Measurements from ENCODE around the gene OTOR. TPM values are rescaled to one million over a fixed set of nuclear protein-coding genes. Genes with fewer than 3 reads are reported as not detected.

OTOR gene
- total and polyA plus RNA-seq, 2 donors (not counting 1 experiment from before 2014, with no cell fraction given): not detected

DNA sequence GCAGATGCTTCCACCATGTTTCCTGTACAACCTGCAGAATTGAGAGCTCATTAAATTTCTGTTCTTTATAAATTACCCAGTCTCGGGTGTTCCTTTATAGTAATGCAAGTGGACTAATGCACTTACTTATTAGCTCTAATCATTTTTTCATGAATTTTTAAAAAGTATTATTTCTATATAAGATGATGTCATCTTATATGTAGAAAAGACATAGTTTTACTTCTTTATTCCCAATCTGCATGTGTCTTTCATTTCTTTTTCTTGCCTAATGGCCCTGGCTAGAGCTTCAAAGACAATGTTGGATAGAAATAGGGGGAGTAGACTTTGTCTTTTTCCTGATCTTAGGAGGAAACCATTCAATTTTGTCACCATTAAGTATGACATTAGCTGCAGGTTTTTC, 27.8 kb downstream of the OTOR start:
- TF ChIP-seq EZH2 (IDR thresholded peaks at IDR 0.05; ENCODE audit: low read length, missing control alignments) (no peak), CTCF (conservative IDR thresholded peaks at IDR 0.05 in 1 of 2, IDR thresholded peaks at IDR 0.05 in 1 of 2; ENCODE audit: low read depth in 1 of 2, low read length in 2 of 2) (no peak)
- no peaks in the 10 kb centered on the region for H4K20me1 ChIP-seq (ENCODE audit: control insufficient read depth, extremely low read depth, insufficient read depth, low read length)
- no peaks in the 10 kb centered on the region for H3K9me3 ChIP-seq (ENCODE audit: control insufficient read depth, insufficient read depth, low read depth, low read length)
- no peak for DNase-seq (ENCODE audit: low read depth in 2 of 2)
- no peak overlapping the region for H3K4me3 ChIP-seq (replicated peaks in 1 of 4; ENCODE audit: control extremely low read depth in 1 of 4, insufficient read depth in 1 of 4, low read depth in 3 of 4, low read length in 4 of 4)
- no peaks in the 10 kb centered on the region for H3K4me1 ChIP-seq (ENCODE audit: control insufficient read depth, extremely low read depth, insufficient read depth, low read length)
- no peak overlapping the region for H3K27ac ChIP-seq (ENCODE audit: insufficient read depth, low read length)
- no peaks in the 10 kb centered on the region for H3K79me2 ChIP-seq (ENCODE audit: control insufficient read depth, insufficient read depth, low read length)
- no peaks in the 10 kb centered on the region for H3K27me3 ChIP-seq (ENCODE audit: control insufficient read depth, insufficient read depth, low read length)
- H2AFZ ChIP-seq (ENCODE audit: low read length): no peak overlapping the region
- H3K4me2 ChIP-seq (ENCODE audit: extremely low read depth, insufficient read depth, low read length): no peak overlapping the region
- no peaks in the 10 kb centered on the region for H3K36me3 ChIP-seq (ENCODE audit: control insufficient read depth, insufficient read depth, low read length)
- H3K9ac ChIP-seq (ENCODE audit: insufficient read depth, low read length): no peak overlapping the region

DNA sequence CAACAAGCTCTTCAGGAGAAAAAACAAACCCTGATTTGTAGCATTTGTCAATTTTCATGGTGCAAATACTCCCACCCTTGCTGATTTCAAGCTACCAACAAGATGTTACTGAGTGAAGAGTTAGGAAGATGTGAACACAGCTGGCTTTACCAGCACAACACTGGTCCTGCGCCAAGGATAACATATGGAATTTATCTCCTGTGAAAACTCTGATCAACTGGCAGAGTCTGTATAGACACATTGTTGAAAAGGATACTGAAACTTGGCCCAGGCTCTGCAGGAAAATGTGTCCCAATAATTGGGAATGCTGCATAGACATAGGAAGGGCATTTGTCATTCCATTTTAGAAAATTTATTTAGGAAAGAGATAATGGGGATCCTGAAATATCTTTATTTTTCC, 29.0 kb downstream of the OTOR start:
- Histone ChIP-seq H3K79me2 (ENCODE audit: control insufficient read depth, insufficient read depth, low read length) (no peaks in the 10 kb centered on the region), H3K9ac (ENCODE audit: insufficient read depth, low read length) (no peak overlapping the region), H2AFZ (ENCODE audit: low read length) (no peak overlapping the region), H3K27ac (ENCODE audit: insufficient read depth, low read length) (no peak overlapping the region), H3K36me3 (ENCODE audit: control insufficient read depth, insufficient read depth, low read length) (no peaks in the 10 kb centered on the region), H3K4me3 (replicated peaks in 1 of 4; ENCODE audit: control extremely low read depth in 1 of 4, insufficient read depth in 1 of 4, low read depth in 3 of 4, low read length in 4 of 4) (no peak overlapping the region), H3K27me3 (ENCODE audit: control insufficient read depth, insufficient read depth, low read length) (no peaks in the 10 kb centered on the region), H4K20me1 (ENCODE audit: control insufficient read depth, extremely low read depth, insufficient read depth, low read length) (no peaks in the 10 kb centered on the region), H3K4me2 (ENCODE audit: extremely low read depth, insufficient read depth, low read length) (no peak overlapping the region), H3K4me1 (ENCODE audit: control insufficient read depth, extremely low read depth, insufficient read depth, low read length) (no peaks in the 10 kb centered on the region), H3K9me3 (ENCODE audit: control insufficient read depth, insufficient read depth, low read depth, low read length) (no peaks in the 10 kb centered on the region)
- DNase-seq (ENCODE audit: low read depth in 2 of 2): no peak
- no peak for TF ChIP-seq CTCF (conservative IDR thresholded peaks at IDR 0.05 in 1 of 2, IDR thresholded peaks at IDR 0.05 in 1 of 2; ENCODE audit: low read depth in 1 of 2, low read length in 2 of 2)
- TF ChIP-seq EZH2 (IDR thresholded peaks at IDR 0.05; ENCODE audit: low read length, missing control alignments): no peak

DNA sequence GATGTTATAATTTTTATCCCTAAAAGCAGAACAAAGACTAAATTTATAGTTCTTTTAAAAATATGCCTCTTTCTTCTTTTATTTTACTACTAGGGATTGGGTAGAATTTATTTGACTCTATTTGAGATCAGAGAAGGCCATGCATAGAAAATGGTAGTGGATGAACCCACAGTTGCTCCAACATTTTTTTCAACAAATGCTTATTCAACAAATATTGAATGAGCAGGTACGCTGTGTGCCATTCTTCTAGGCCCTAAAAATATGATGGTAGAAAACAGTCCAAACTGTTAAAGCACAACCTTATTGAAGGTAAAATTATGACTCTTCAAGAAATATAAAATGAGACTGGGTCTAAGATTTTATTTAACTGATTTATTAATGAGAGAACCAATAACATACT, 30.0 kb downstream of the OTOR start:
- H4K20me1 ChIP-seq (ENCODE audit: control insufficient read depth, extremely low read depth, insufficient read depth, low read length): no peaks in the 10 kb centered on the region
- H3K27me3 ChIP-seq (ENCODE audit: control insufficient read depth, insufficient read depth, low read length): no peaks in the 10 kb centered on the region
- H3K9me3 ChIP-seq (ENCODE audit: control insufficient read depth, insufficient read depth, low read depth, low read length): no peaks in the 10 kb centered on the region
- H3K36me3 ChIP-seq (ENCODE audit: control insufficient read depth, insufficient read depth, low read length): no peaks in the 10 kb centered on the region
- no peak for TF ChIP-seq EZH2 (IDR thresholded peaks at IDR 0.05; ENCODE audit: low read length, missing control alignments)
- TF ChIP-seq CTCF (conservative IDR thresholded peaks at IDR 0.05 in 1 of 2, IDR thresholded peaks at IDR 0.05 in 1 of 2; ENCODE audit: low read depth in 1 of 2, low read length in 2 of 2): no peak
- no peak overlapping the region for H2AFZ ChIP-seq (ENCODE audit: low read length)
- DNase-seq (ENCODE audit: low read depth in 2 of 2): no peak
- no peaks in the 10 kb centered on the region for H3K4me1 ChIP-seq (ENCODE audit: control insufficient read depth, extremely low read depth, insufficient read depth, low read length)
- no peak overlapping the region for H3K27ac ChIP-seq (ENCODE audit: insufficient read depth, low read length)
- no peak overlapping the region for H3K4me2 ChIP-seq (ENCODE audit: extremely low read depth, insufficient read depth, low read length)
- H3K9ac ChIP-seq (ENCODE audit: insufficient read depth, low read length): no peak overlapping the region
- H3K79me2 ChIP-seq (ENCODE audit: control insufficient read depth, insufficient read depth, low read length): no peaks in the 10 kb centered on the region
- no peak overlapping the region for H3K4me3 ChIP-seq (replicated peaks in 1 of 4; ENCODE audit: control extremely low read depth in 1 of 4, insufficient read depth in 1 of 4, low read depth in 3 of 4, low read length in 4 of 4)
